ENCODE data around the gene SMIM35. TPM values are rescaled to one million over a fixed set of nuclear protein-coding genes. Genes with fewer than 3 reads are reported as not detected.

SMIM35 gene
- total RNA-seq, 1 experiment from 2014 or later, result not detected

GRCh38 chr11:118059246-118059940, 27.4 kb downstream of the SMIM35 start:
- Mint-ChIP-seq H3K27ac (no peak overlapping the region; a peak in 1 of 7 replicates), H3K27me3 (ENCODE audit: low read depth) (peaks cover 14% of the 10 kb centered on the region), H3K4me3 (no peak overlapping the region), H3K9me3 (no peaks in the 10 kb centered on the region), H3K4me1 (peaks cover 4 to 15% of the 10 kb centered on the region in 2 experiments), H3K36me3 (ENCODE audit: insufficient read depth in 1 of 3, low read depth in 3 of 3) (no peaks in the 10 kb centered on the region)
- Histone ChIP-seq H3K4me2 (ENCODE audit: insufficient read depth, insufficient read length, low read length) (no peak overlapping the region), H3K79me2 (ENCODE audit: insufficient read depth, low read length) (no peaks in the 10 kb centered on the region), H3K4ac (ENCODE audit: low read depth, low read length) (no peak overlapping the region), H4K5ac (ENCODE audit: insufficient read length, low read depth, low read length) (no peak overlapping the region), H3K23ac (ENCODE audit: insufficient read length, low read depth, low read length) (no peak overlapping the region), H3K9me3 (ENCODE audit: control insufficient read depth, low read depth, low read length) (no peaks in the 10 kb centered on the region), H3K27ac (ENCODE audit: insufficient read length, low read depth, low read length) (no peak overlapping the region), H2BK12ac (ENCODE audit: insufficient read length, low read depth, low read length) (no peak overlapping the region), H2BK20ac (ENCODE audit: low read depth, low read length, poor library complexity, severe bottlenecking) (no peak overlapping the region), H4K91ac (ENCODE audit: insufficient read length, low read depth, low read length) (no peak overlapping the region), H3K18ac (ENCODE audit: insufficient read length, low read depth, low read length) (no peak overlapping the region), H3K56ac (ENCODE audit: insufficient read length, low read depth, low read length) (no peak overlapping the region), H2BK120ac (ENCODE audit: low read depth, low read length, poor library complexity, severe bottlenecking) (no peak overlapping the region), H4K8ac (replicated peaks; ENCODE audit: insufficient read length, low read depth, low read length) (no peak overlapping the region), H3K23me2 (ENCODE audit: insufficient read length, low read depth, low read length, poor library complexity, severe bottlenecking) (no peaks in the 10 kb centered on the region), H2BK5ac (ENCODE audit: insufficient read length, low read length) (no peak overlapping the region), H3T11ph (ENCODE audit: low read length) (no peak overlapping the region), H4K20me1 (ENCODE audit: control insufficient read depth, insufficient read depth, insufficient read length) (no peaks in the 10 kb centered on the region), H3K27me3 (ENCODE audit: insufficient read depth, low read length) (no peaks in the 10 kb centered on the region), H2BK15ac (ENCODE audit: low read depth, low read length) (no peak overlapping the region), H3K14ac (ENCODE audit: insufficient read depth, low read length) (no peak overlapping the region), H3K9ac (ENCODE audit: extremely low read depth, insufficient read length, low read length) (no peak overlapping the region), H3K4me1 (ENCODE audit: insufficient read depth, low read length) (no peaks in the 10 kb centered on the region), H2AK5ac (ENCODE audit: insufficient read length, low read length) (no peak overlapping the region), H3K79me1 (ENCODE audit: insufficient read depth, low read depth, low read length, poor library complexity, severe bottlenecking) (no peaks in the 10 kb centered on the region), H2AFZ (ENCODE audit: low read length) (no peak overlapping the region)
- DNase-seq, result no peak
- no peak for TF ChIP-seq CTCF (conservative IDR thresholded peaks at IDR 0.05)
- WGBS (ENCODE audit: extremely low coverage, insufficient read length, low lambda C conversion rate), result no CpG with 5 or more reads among the region's 11 CpGs

Measured in H9 (cell line).